Adipocyte (in vitro differentiated cells): Measurements from ENCODE around the gene FRS2.

Experiments
- DNase-seq: peaks from one replicate; pipeline ENCODE4 v3.0.0-alpha.2; 2015; ENCODE audit warnings: low read depth
- H3K27me3 ChIP-seq: replicated peaks from 2 replicates; pipeline ENCODE4 v1.7.0; 2013; ENCODE audit warnings: mild to moderate bottlenecking, low read length, moderate library complexity; ENCODE audit not compliant: control insufficient read depth, insufficient read depth
- H3K36me3 ChIP-seq: 2 replicates; pipeline ENCODE4 v1.7.0; 2013; ENCODE audit warnings: low read length, mild to moderate bottlenecking, moderate library complexity; ENCODE audit not compliant: control insufficient read depth, insufficient read depth, severe bottlenecking
- H3K4me1 ChIP-seq: 2 replicates; pipeline ENCODE4 v1.7.0; 2013; ENCODE audit warnings: mild to moderate bottlenecking, low read length, moderate library complexity; ENCODE audit not compliant: control insufficient read depth, insufficient read depth
- H3K4me3 ChIP-seq: 2 replicates; pipeline ENCODE4 v1.7.0; 2013; ENCODE audit warnings: mild to moderate bottlenecking, low read length, moderate library complexity
- H3K9ac ChIP-seq: 2 replicates; pipeline ENCODE4 v1.7.0; 2013; ENCODE audit warnings: mild to moderate bottlenecking, low read length, moderate library complexity
- H3K9me3 ChIP-seq: 2 replicates; pipeline ENCODE4 v1.7.0; 2013; ENCODE audit warnings: mild to moderate bottlenecking, low read length, moderate library complexity; ENCODE audit not compliant: control insufficient read depth

FRS2 gene

GRCh38 chr12:69508621-69509020 is 38.4 kb downstream of the FRS2 start:
- H3K4me3 ChIP-seq = no peak overlapping the region
- peaks cover 52% of the 10 kb centered on the region for H3K4me1 ChIP-seq
- H3K9ac ChIP-seq = no peak overlapping the region
- DNase-seq = no peak
- no peaks in the 10 kb centered on the region for H3K27me3 ChIP-seq
- no peaks in the 10 kb centered on the region for H3K36me3 ChIP-seq
- no peaks in the 10 kb centered on the region for H3K9me3 ChIP-seq

- Histone ChIP-seq H3K9ac (no peak overlapping the region), H3K27me3 (no peaks in the 10 kb centered on the region), H3K4me1 (peaks cover 57% of the 10 kb centered on the region), H3K4me3 (no peak overlapping the region), H3K36me3 (no peaks in the 10 kb centered on the region), H3K9me3 (no peaks in the 10 kb centered on the region)
- no peak for DNase-seq
Measured at GRCh38 chr12:69509308-69509736, 39.1 kb downstream of the FRS2 start.

- no peaks in the 10 kb centered on the region for H3K27me3 ChIP-seq
- DNase-seq = no peak
- H3K4me1 ChIP-seq = peaks cover 52% of the 10 kb centered on the region
- H3K9me3 ChIP-seq = no peaks in the 10 kb centered on the region
- H3K9ac ChIP-seq = no peak overlapping the region
- no peaks in the 10 kb centered on the region for H3K36me3 ChIP-seq
- H3K4me3 ChIP-seq = no peak overlapping the region
Measured at GRCh38 chr12:69509904-69510827, 40.0 kb downstream of the FRS2 start.

- no peaks in the 10 kb centered on the region for H3K36me3 ChIP-seq
- H3K9ac ChIP-seq = no peak overlapping the region
- no peak overlapping the region for H3K4me3 ChIP-seq
- H3K27me3 ChIP-seq = no peaks in the 10 kb centered on the region
- H3K9me3 ChIP-seq = no peaks in the 10 kb centered on the region
- H3K4me1 ChIP-seq = peaks cover 43% of the 10 kb centered on the region
- no peak for DNase-seq
Measured at GRCh38 chr12:69511016-69511415, 40.8 kb downstream of the FRS2 start.

GRCh38 chr12:69511469-69512267 is 41.5 kb downstream of the FRS2 start:
- Histone ChIP-seq H3K9ac (no peak overlapping the region), H3K9me3 (no peaks in the 10 kb centered on the region), H3K36me3 (no peaks in the 10 kb centered on the region), H3K27me3 (no peaks in the 10 kb centered on the region), H3K4me1 (peaks cover 37% of the 10 kb centered on the region), H3K4me3 (no peak overlapping the region)
- no peak for DNase-seq

GRCh38 chr12:69512820-69513219 is 42.6 kb downstream of the FRS2 start:
- H3K4me1 ChIP-seq = peaks cover 29% of the 10 kb centered on the region
- DNase-seq = no peak

GRCh38 chr12:69513297-69513696 is 43.1 kb downstream of the FRS2 start:
- Histone ChIP-seq H3K9me3 (no peaks in the 10 kb centered on the region), H3K9ac (no peak overlapping the region), H3K27me3 (no peaks in the 10 kb centered on the region), H3K4me3 (no peak overlapping the region), H3K4me1 (peaks cover 25% of the 10 kb centered on the region), H3K36me3 (no peaks in the 10 kb centered on the region)
- DNase-seq = no peak

More at GRCh38 chr12:69512820-69513219, 42.6 kb downstream of the FRS2 start:
- H3K9ac ChIP-seq = no peak overlapping the region
- H3K36me3 ChIP-seq = no peaks in the 10 kb centered on the region
- no peaks in the 10 kb centered on the region for H3K9me3 ChIP-seq
- no peak overlapping the region for H3K4me3 ChIP-seq
- no peaks in the 10 kb centered on the region for H3K27me3 ChIP-seq

- H3K27me3 ChIP-seq = no peaks in the 10 kb centered on the region
- no peak overlapping the region for H3K4me3 ChIP-seq
- no peak for DNase-seq
- no peak overlapping the region for H3K9ac ChIP-seq
- H3K9me3 ChIP-seq = no peaks in the 10 kb centered on the region
- H3K4me1 ChIP-seq = peaks cover 17% of the 10 kb centered on the region
- H3K36me3 ChIP-seq = no peaks in the 10 kb centered on the region
Measured at GRCh38 chr12:69514111-69514510, 43.9 kb downstream of the FRS2 start.

GRCh38 chr12:69514845-69515244 is 44.7 kb downstream of the FRS2 start:
- H3K4me3 ChIP-seq = no peak overlapping the region
- H3K4me1 ChIP-seq = peaks cover 11% of the 10 kb centered on the region
- no peak overlapping the region for H3K9ac ChIP-seq
- H3K9me3 ChIP-seq = no peaks in the 10 kb centered on the region
- no peaks in the 10 kb centered on the region for H3K27me3 ChIP-seq
- no peaks in the 10 kb centered on the region for H3K36me3 ChIP-seq
- DNase-seq = no peak

- Histone ChIP-seq H3K36me3 (no peaks in the 10 kb centered on the region), H3K27me3 (no peaks in the 10 kb centered on the region), H3K9ac (no peak overlapping the region), H3K4me1 (peaks cover 6% of the 10 kb centered on the region), H3K4me3 (no peak overlapping the region), H3K9me3 (no peaks in the 10 kb centered on the region)
- no peak for DNase-seq
Measured at GRCh38 chr12:69515394-69515930, 45.3 kb downstream of the FRS2 start.

GRCh38 chr12:69516950-69517349 is 46.8 kb downstream of the FRS2 start:
- no peaks in the 10 kb centered on the region for H3K36me3 ChIP-seq
- H3K4me3 ChIP-seq = no peak overlapping the region
- H3K4me1 ChIP-seq = peaks cover 4% of the 10 kb centered on the region
- no peak overlapping the region for H3K9ac ChIP-seq
- H3K27me3 ChIP-seq = no peaks in the 10 kb centered on the region
- H3K9me3 ChIP-seq = no peaks in the 10 kb centered on the region
- DNase-seq = no peak
